Cortex of kidney (tissue), 1 donor: Measurements from ENCODE around the gene HCN4.

ENCODE experiments used
- DNase-seq: peaks from one replicate; lab custom pipeline; 2025; lab: John Stamatoyannopoulos, UW

Gene HCN4

GRCh38 chr15:73378089-73378488, 9.3 kb upstream of the HCN4 start:
- DNase-seq = no peak

DNA sequence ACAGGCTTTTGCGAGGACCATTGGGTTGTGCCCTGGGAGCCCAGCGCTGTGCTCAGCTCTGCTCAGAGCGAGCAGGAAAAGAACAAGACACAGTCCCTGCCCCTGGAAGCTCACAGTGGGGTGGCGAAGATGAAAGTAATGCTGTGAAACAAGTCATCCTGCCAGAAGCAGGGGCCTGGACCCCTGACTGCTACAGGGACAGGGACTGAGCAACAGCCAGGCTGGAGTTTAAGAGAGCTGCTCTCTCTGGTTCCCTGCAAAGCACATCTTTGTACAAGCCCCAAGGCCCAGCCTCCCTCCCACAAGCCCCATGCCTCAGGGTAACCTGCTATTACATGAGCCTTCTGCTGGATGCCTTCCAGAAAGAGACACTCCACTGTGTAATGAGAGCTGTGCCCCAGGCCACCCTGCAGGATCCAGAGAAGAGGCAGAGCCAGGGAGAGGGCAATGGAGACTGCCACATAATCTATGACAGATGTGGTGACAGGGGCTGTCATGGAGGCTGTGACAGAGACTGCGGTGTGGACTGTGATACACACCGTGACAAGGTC, 7.1 kb upstream of the HCN4 start:
- no peak for DNase-seq

GRCh38 chr15:73375012-73375411, 6.3 kb upstream of the HCN4 start:
- DNase-seq = no peak

GRCh38 chr15:73374604-73375003, 5.8 kb upstream of the HCN4 start:
- no peak for DNase-seq

GRCh38 chr15:73373221-73373620, 4.5 kb upstream of the HCN4 start:
- no peak for DNase-seq

GRCh38 chr15:73371812-73372211, 3.1 kb upstream of the HCN4 start:
- no peak for DNase-seq

DNA sequence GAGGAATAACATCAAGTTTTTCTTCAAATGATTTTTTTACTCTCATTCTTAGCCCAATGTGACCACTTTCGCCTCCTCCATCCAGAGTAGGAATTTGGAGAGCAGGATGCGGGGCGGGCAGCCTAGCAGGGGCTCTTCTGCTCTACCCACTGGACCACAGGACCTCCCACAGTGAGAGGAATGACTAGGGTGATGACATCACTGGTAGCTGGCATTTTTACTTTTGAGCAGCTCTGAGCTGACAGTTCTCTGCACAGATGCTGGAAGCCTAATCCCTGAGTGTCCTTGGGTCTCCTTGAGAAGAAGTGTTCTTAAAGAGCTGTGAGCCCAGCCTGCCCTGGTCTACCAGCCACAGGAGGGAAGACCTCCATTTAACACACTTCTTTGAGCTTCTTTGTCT, 1.4 kb upstream of the HCN4 start:
- DNase-seq = no peak

DNA sequence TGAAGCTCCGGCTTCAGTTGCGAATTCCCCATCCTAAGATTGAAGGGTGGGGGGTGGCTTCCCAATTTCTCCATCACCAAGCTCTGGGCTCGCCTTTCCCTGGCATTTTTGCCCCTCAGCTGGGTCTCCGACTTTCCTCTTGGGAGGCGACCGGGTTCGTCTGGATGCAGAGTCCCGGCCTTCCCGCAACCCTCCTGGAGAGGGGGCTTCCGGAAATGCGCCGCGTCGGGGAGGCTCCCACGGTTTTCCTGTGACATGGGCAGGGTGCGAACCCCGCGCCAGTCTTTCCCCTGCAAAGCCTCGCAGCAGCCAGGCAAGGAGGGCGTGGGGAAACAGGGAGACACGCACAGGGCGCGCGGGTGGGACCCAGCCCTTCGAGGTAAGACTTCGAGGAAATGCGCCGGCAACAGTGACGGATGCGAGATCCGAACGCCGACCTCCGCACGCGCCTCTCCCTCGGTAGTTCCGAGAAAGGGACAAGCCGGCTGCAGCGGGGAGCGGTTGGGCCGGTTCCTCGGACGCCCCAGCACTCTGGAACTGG, 466 bp upstream of the HCN4 start:
- DNase-seq = no peak

DNA sequence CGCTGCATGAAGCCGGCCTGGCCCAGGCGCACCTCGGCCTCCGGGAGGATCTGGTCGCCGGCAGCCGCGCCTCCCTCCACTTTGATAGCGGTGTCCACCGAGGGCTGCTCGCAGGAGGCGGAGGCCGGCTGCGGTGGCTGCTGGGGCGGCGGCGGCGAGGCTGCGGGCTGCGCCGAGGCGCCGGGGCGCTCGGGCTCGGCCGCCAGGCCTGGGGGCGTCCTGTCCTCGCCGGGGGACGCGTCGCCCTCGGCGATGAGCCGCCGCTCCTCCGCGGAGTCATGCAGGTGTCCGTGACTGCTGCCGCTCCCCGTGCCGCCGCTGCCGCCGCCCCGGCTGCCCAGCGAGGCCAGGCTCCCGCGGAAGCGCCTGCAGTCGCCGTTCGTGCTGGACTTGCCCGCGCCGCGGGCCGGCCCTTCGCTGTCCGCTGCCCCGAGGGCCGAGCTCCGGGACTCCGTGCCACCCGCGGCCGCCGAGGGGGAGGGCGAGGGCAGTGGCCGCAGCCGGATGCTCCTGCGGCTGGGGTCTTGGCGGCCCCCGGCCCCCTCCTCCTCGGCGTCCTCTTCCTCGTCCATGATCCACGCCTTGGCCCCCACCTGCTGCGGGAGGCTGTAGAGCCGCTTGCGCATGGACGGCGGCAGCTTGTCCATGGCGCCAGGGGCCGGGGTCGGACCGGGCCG, 996 bp downstream of the HCN4 start:
- no peak for DNase-seq

GRCh38 chr15:73366766-73367623, 1.8 kb downstream of the HCN4 start:
- no peak for DNase-seq

GRCh38 chr15:73364070-73364469, 4.7 kb downstream of the HCN4 start:
- DNase-seq = no peak

GRCh38 chr15:73362900-73363299, 5.9 kb downstream of the HCN4 start:
- DNase-seq = no peak

DNA sequence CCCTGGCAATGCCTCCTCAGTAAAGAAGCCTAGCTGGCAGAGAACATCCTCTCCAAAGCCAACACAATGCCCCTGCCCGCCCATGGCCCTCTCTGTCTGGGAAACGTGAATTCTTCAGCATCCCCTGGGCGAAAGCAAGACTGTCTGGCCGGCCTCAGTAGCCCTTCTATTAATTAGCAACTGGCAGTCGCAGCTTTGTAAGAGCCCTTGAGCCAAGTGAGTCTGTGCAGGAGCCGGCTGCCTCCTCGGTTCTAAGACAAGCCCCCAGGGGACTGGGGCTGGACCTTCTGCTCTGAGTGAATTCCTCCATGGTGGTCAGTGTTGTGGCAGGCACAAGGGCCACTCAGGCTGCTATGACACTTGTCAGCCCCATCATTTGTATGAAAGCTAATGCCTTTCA, 7.4 kb downstream of the HCN4 start:
- no peak for DNase-seq

DNA sequence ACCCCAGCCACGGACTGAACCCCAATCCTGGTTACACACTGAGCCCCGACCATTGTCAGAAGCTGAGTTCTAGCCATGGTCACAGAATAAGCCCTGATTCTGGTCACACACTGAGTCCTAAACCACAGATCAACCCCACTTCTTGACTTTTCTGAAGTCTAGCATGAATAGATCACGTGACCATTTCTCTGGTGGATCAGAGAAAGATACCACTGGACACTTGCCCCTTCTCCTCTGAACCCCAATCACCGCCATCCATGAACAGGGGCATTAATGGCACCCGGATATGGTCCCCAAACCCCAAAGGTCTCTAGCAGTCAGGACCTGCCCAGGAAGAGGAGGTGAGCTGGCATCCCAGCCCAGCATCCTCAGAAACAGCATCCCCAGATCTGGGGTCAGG, 9.1 kb downstream of the HCN4 start:
- no peak for DNase-seq

GRCh38 chr15:73357999-73358665, 10.6 kb downstream of the HCN4 start:
- no peak for DNase-seq

DNA sequence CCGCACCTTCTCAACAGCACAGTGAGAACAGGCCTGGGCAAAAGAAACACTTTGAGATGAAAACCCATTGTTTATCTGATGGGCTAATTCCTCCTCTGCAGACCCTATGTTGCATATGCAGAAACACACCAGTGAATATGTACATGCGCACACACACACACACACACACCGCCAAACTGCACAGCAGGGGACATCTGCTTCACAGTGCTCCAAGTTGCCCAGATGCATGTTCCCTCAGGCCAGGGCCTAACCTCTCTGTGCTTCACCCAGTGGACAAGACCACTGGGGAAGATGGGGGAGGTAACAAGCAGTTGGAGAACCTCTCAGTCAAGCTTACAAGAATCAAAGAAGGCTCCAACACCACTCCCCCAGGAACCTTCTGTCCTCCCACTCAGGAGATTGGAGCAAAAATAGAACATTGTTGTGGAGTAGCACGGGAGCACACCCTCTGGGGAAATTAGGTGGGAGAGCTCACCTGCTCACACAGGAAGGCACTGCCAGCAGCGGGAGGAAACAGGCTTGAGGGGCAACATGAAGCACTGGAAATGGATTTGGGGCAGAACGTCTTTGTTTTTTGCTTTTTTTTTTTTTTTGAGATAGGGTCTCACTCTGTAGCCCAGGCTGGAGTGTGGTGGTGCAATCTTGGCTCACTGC, 13.0 kb downstream of the HCN4 start:
- DNase-seq = no peak

DNA sequence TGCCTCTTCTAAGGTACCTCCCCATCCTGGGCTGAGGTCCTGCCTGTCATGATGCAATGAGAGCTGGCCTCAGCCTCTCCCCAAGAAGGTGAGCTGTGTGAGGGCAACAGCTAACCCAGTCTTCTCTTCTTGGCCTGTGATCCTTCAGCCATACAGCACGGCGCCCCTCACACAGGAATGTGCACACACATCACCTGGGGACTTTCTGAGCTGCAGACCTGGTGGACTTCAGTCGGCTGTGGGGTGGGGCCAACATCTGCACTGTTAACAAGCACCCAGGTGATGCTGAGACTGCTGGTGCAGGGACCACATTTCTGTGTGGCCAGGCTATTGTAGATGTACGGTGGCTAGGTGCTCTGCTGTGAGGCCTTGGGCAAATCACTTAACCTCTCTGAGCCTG, 14.5 kb downstream of the HCN4 start:
- DNase-seq = no peak

- no peak for DNase-seq
Measured at GRCh38 chr15:73353734-73354133, 15.0 kb downstream of the HCN4 start.

DNA sequence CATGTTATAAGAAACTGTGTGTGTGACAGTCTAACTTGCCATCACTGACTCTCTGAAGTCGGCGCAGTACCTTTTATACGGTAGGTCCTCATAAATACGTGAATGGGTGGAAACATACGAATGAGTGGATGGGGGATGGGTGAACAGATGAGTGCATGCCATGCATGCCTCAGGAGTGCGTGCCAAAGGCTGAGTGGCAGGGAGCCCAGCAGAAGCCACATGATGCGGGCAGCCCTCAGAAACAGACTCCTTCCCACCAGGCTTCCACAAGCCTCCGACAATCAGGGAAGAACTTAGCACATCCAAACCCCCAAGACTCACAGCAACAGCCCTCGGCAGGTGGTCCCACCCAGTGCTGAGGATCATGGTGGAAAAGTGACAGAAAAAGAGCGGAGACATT, 16.7 kb downstream of the HCN4 start:
- DNase-seq = no peak

GRCh38 chr15:73349191-73349590, 19.6 kb downstream of the HCN4 start:
- DNase-seq = no peak

GRCh38 chr15:73346735-73347312, 21.9 kb downstream of the HCN4 start:
- no peak for DNase-seq

GRCh38 chr15:73345658-73346057, 23.1 kb downstream of the HCN4 start:
- no peak for DNase-seq
